22Rv1 (cell line): Measurements from ENCODE around the gene TTC38.

Source experiments
- ZFX ChIP-seq: fragments of 450-650 bp; IDR thresholded peaks from 2 replicates; pipeline ENCODE4 v1.6.1; 2017; ENCODE audit warnings: antibody characterized with exemption, borderline replicate concordance
- TF ChIP-seq, protein P1 (sequence below): fragments of 450-650 bp; IDR thresholded peaks from 2 replicates; pipeline ENCODE4 v1.5.1; 2017; ENCODE audit warnings: mild to moderate bottlenecking

DNA sequence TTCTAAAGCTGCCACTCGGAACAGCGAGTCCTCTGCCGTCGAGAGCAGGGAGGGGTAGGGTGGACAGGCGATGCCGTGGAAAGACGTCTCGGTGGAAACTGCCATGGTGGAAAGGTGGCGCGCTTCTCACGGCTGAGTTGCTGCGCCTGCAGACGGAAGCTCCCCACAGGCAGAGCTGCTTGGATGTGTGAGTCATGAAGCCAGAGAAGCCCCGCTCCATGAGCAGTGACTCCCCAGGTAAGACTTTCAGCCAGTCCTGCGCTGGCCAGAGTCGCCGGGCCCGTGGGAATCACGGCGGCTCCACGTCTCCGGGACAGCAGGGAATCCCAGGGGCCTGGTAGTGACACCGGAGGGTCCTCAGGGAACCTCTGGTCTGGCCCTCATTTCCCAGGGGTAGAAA lies 63.7 kb downstream of the TTC38 start:
- TF ChIP-seq, protein P1, sequence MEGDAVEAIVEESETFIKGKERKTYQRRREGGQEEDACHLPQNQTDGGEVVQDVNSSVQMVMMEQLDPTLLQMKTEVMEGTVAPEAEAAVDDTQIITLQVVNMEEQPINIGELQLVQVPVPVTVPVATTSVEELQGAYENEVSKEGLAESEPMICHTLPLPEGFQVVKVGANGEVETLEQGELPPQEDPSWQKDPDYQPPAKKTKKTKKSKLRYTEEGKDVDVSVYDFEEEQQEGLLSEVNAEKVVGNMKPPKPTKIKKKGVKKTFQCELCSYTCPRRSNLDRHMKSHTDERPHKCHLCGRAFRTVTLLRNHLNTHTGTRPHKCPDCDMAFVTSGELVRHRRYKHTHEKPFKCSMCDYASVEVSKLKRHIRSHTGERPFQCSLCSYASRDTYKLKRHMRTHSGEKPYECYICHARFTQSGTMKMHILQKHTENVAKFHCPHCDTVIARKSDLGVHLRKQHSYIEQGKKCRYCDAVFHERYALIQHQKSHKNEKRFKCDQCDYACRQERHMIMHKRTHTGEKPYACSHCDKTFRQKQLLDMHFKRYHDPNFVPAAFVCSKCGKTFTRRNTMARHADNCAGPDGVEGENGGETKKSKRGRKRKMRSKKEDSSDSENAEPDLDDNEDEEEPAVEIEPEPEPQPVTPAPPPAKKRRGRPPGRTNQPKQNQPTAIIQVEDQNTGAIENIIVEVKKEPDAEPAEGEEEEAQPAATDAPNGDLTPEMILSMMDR, result no peak
- TF ChIP-seq ZFX, result no peak
